H1 (cell line): ENCODE results near the gene TMEM51. TPM values are rescaled to one million over a fixed set of nuclear protein-coding genes. Genes with fewer than 3 reads are reported as not detected.
A peak's percentile ranks its signal among the peaks of the same experiment; 100 is the strongest.

Experiments used
- ATF3 ChIP-seq: IDR thresholded peaks from 2 replicates; pipeline ENCODE4 v1.6.1; 2011; ENCODE audit warnings: low read depth, mild to moderate bottlenecking, low read length; ENCODE audit not compliant: insufficient read depth
- CREB1 ChIP-seq: IDR thresholded peaks from 2 replicates; pipeline ENCODE4 v1.6.1; 2012; ENCODE audit warnings: inconsistent platforms
- EGR1 ChIP-seq: IDR thresholded peaks from 2 replicates; pipeline ENCODE4 v1.6.1; 2011; ENCODE audit warnings: low read depth, low read length, borderline replicate concordance
- MAFK ChIP-seq: IDR thresholded peaks from 2 replicates; pipeline ENCODE4 v1.6.1; 2012; ENCODE audit warnings: low read depth, mild to moderate bottlenecking, improper control_type of control experiment, low read length
- POU5F1 ChIP-seq: IDR thresholded peaks from 2 replicates; pipeline ENCODE4 v1.6.1; 2011; ENCODE audit warnings: low read depth, mild to moderate bottlenecking, low read length, moderate library complexity
- RAD21 ChIP-seq, 2 experiments: IDR thresholded peaks in 1 of 2; conservative IDR thresholded peaks in 1 of 2; 2 replicates each; pipeline ENCODE4 v1.6.1; 2011; ENCODE audit warnings: low read depth in 2 of 2, low read length in 2 of 2, improper control_type of control experiment in 1 of 2, inconsistent platforms in 1 of 2, mild to moderate bottlenecking in 1 of 2, moderate library complexity in 1 of 2
- RBBP5 ChIP-seq: IDR thresholded peaks from 2 replicates; pipeline ENCODE4 v1.7.1; 2012; ENCODE audit warnings: low read depth, mild to moderate bottlenecking, inconsistent platforms, low read length, moderate library complexity, borderline replicate concordance
- RFX5 ChIP-seq: IDR thresholded peaks from 2 replicates; pipeline ENCODE4 v1.6.1; 2011; ENCODE audit warnings: low read depth, low read length, improper control_type of control experiment, borderline replicate concordance
- RXRA ChIP-seq: IDR thresholded peaks from 2 replicates; pipeline ENCODE4 v1.6.1; 2011; ENCODE audit warnings: low read depth, mild to moderate bottlenecking, low read length, moderate library complexity; ENCODE audit not compliant: insufficient read depth
- SAP30 ChIP-seq: fragments of 300-600 bp; sonication (generic); IDR thresholded peaks from 2 replicates; pipeline ENCODE4 v1.7.1; 2012; ENCODE audit warnings: low read length, moderate library complexity, mild to moderate bottlenecking, inconsistent platforms; ENCODE audit not compliant: insufficient read depth, insufficient replicate concordance
- SIX5 ChIP-seq: IDR thresholded peaks from 2 replicates; pipeline ENCODE4 v1.6.1; 2011; ENCODE audit warnings: mild to moderate bottlenecking, low read depth, low read length
- SP1 ChIP-seq: IDR thresholded peaks from 2 replicates; pipeline ENCODE4 v1.6.1; 2011; ENCODE audit warnings: low read depth, low read length
- SP4 ChIP-seq: IDR thresholded peaks from 2 replicates; pipeline ENCODE4 v1.6.1; 2012; ENCODE audit warnings: low read length, inconsistent platforms
- SRF ChIP-seq: IDR thresholded peaks from 2 replicates; pipeline ENCODE4 v1.6.1; 2011; ENCODE audit warnings: mild to moderate bottlenecking, low read depth, low read length, moderate library complexity
- TAF1 ChIP-seq: IDR thresholded peaks from 2 replicates; pipeline ENCODE4 v1.6.1; 2011; ENCODE audit warnings: mild to moderate bottlenecking, low read depth, low read length
- TAF7 ChIP-seq: optimal IDR thresholded peaks from 2 replicates; pipeline ENCODE3; 2011; ENCODE audit warnings: low read depth, mild to moderate bottlenecking, inconsistent platforms, low read length, moderate library complexity, borderline replicate concordance
- TBP ChIP-seq: IDR thresholded peaks from 2 replicates; pipeline ENCODE4 v1.6.1; 2011; ENCODE audit warnings: low read depth, low read length, improper control_type of control experiment
- TCF12 ChIP-seq: IDR thresholded peaks from 2 replicates; pipeline ENCODE4 v1.6.1; 2011; ENCODE audit warnings: low read depth, mild to moderate bottlenecking, low read length
- polyA plus RNA-seq, 7 experiments: library from polyadenylated mRNA; depleted of rRNA in 3 of 7; stranded (reverse) in 5 of 7; unstranded in 2 of 7; fragments of >200 nt in 5 of 7; fragments of 200-250 nt in 2 of 7; gene quantifications; 1 replicate in 5 of 7; 2 replicates in 1 of 7; 4 replicates in 1 of 7; pipeline versions ENCODE4 v1.2.1 to v1.2.3, GENCODE V29; 2011 to 2013; ENCODE audit warnings: missing spikeins in 2 of 7, mixed read lengths in 2 of 7
- total RNA-seq: library from RNA; stranded (reverse); fragmentation: NEBNext Ultra II Directional; extraction: Animal tissue kit (Norgen Biotek cat#: 25700); gene quantifications from 2 replicates; pipeline ENCODE4 v1.2.1, GENCODE V29; 2021
- TF ChIP-seq, protein P1 (sequence below): IDR thresholded peaks from 2 replicates; pipeline ENCODE4 v1.6.1; 2011; ENCODE audit warnings: low read length, improper control_type of control experiment

Gene TMEM51
- total and polyA plus RNA-seq, 2 of the 8 experiments (the other 6 are each of a cell fraction or from before 2014, with no cell fraction given) = 9.9 to 10.7 TPM

- no peak for TF ChIP-seq SRF
- TF ChIP-seq TAF1 = no peak
- TF ChIP-seq EGR1 = no peak
- TF ChIP-seq TCF12 = no peak
- TF ChIP-seq SP4 = peak; percentile 59; the same call in 1 of the 2 replicates
- TF ChIP-seq RBBP5 = peak; percentile 100
- no peak for TF ChIP-seq TBP
- TF ChIP-seq RXRA = no peak
- no peak for TF ChIP-seq RFX5
- TF ChIP-seq RAD21 (IDR thresholded peaks at IDR 0.05 in 1 of 2, conservative IDR thresholded peaks at IDR 0.05 in 1 of 2; ENCODE audit: low read depth in 2 of 2, low read length in 2 of 2) = no peak
- TF ChIP-seq SP1 = no peak
- peak; percentile 11; the same call in 1 of the 2 replicates for TF ChIP-seq CREB1
- TF ChIP-seq, protein P1, sequence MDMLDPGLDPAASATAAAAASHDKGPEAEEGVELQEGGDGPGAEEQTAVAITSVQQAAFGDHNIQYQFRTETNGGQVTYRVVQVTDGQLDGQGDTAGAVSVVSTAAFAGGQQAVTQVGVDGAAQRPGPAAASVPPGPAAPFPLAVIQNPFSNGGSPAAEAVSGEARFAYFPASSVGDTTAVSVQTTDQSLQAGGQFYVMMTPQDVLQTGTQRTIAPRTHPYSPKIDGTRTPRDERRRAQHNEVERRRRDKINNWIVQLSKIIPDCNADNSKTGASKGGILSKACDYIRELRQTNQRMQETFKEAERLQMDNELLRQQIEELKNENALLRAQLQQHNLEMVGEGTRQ = no peak
- no peak for TF ChIP-seq ATF3
- no peak for TF ChIP-seq TAF7
- no peak for TF ChIP-seq POU5F1
- no peak for TF ChIP-seq MAFK
- TF ChIP-seq SAP30 = peak; percentile 19
- TF ChIP-seq SIX5 = no peak
Measured at GRCh38 chr1:15246960-15247614, 93.5 kb downstream of the TMEM51 start, which contains the start of gene FHAD1 (continued).
